Measurements from ENCODE around the gene DOCK4.

Gene DOCK4

GRCh38 chr7:111872450-111873325 is 333.5 kb downstream of the DOCK4 start:
- no peak for TF ChIP-seq CTCF (IDR thresholded peaks at IDR 0.05; ENCODE audit: insufficient read depth, low read depth, low read length, missing control alignments)
- no peak overlapping the region for H3K4me3 ChIP-seq (ENCODE audit: low read depth, low read length)
- DNase-seq (ENCODE audit: low read depth): no peak

GRCh38 chr7:111871283-111871682 is 334.9 kb downstream of the DOCK4 start:
- no peak for DNase-seq (ENCODE audit: low read depth)
- no peak for TF ChIP-seq CTCF (IDR thresholded peaks at IDR 0.05; ENCODE audit: insufficient read depth, low read depth, low read length, missing control alignments)
- no peak overlapping the region for H3K4me3 ChIP-seq (ENCODE audit: low read depth, low read length)

DNA sequence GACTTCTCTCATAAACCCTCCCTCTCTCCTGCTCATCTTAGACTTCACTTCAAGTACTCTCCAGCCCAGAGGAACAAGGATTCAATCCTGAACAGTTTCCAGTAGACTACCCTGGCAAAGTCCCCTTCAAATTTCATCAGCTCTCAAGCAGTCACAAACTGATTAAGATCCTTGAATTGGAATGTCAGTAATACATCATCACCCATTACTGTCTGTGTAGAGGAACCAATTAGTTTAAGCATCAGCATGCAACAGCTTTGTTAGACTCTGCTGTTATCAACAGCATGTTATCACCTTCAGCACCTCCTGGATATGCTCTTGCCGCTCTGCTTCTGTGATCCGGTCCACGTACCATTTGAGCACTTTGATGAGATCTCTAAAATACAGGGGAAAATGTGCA is 336.9 kb downstream of the DOCK4 start:
- H3K4me3 ChIP-seq (ENCODE audit: low read depth, low read length): no peak overlapping the region
- DNase-seq (ENCODE audit: low read depth): no peak
- no peak for TF ChIP-seq CTCF (IDR thresholded peaks at IDR 0.05; ENCODE audit: insufficient read depth, low read depth, low read length, missing control alignments)

DNA sequence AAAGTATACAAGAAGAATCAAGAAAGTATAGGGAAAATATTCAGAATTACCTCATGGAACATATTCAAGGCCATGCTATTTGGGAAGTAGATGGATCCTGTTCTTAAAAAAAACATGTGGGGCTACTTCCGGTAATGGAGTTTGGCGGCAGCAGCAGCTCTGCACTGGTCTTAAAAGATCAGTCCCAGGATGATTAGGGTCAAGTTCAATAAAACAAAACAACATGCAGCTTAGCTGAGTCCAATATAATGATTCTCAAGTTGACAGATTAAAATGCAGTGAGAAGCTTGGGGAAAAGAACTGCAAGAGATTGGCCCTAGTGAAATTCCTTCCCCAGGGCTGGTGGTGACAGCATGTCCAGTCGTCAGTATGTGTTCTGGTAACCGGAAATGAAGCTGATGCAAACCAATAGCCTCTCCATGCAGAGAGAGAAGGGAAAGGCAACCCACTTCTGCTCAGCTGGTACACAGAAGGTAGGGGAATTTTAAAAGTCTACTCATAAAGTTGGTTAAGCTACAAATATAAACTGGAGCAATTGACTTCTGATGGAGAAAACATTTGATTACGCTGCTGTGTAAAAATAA is 338.8 kb downstream of the DOCK4 start:
- TF ChIP-seq CTCF (IDR thresholded peaks at IDR 0.05; ENCODE audit: insufficient read depth, low read depth, low read length, missing control alignments): no peak
- no peak for DNase-seq (ENCODE audit: low read depth)
- H3K4me3 ChIP-seq (ENCODE audit: low read depth, low read length): no peak overlapping the region

DNA sequence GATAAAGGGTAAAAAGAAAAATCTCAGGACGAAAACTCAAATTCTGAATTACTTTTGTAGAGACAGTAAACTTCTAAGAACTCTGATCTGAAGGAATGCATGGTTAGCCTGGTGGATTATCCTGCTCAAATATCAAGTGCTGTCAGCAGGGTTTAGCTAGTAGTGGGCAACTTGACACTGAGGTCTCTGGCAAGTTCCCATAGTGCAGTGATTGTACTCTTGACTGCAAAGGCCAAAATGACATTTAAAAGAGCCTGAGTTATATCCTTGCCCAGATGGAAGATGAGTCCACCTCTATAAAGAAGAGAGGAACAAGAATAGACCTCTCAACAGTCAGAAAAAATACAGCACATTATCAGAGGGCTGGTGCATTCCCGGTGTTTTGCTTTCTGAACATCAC is 339.4 kb downstream of the DOCK4 start:
- H3K4me3 ChIP-seq (ENCODE audit: low read depth, low read length): no peak overlapping the region
- no peak for DNase-seq (ENCODE audit: low read depth)
- no peak for TF ChIP-seq CTCF (IDR thresholded peaks at IDR 0.05; ENCODE audit: insufficient read depth, low read depth, low read length, missing control alignments)

DNA sequence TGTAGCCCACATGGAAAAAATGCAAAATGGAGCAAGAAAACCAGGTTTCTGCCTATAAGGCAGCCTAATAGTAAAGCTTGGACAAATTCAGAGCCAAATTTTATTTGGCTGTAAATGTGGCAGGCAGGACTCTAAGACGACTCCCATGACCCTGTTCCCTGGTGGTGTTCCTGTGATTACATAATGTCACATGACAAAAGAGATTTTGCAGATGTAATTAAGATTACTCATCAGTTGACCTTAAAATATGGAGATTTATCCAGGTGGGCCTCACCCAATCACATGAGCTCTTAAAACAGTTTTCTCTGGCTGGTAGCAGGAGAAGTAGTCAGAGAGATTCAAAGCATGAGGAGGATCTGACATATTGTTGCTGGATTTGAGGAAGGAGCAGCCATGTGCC is 340.8 kb downstream of the DOCK4 start:
- no peak for TF ChIP-seq CTCF (IDR thresholded peaks at IDR 0.05; ENCODE audit: insufficient read depth, low read depth, low read length, missing control alignments)
- H3K4me3 ChIP-seq (ENCODE audit: low read depth, low read length): no peak overlapping the region
- DNase-seq (ENCODE audit: low read depth): no peak
